Rectal smooth muscle tissue (tissue), 1 donor: ENCODE measurements around the gene DCDC2B.
"Not testable (repeated sequence)": the region's sequence is repeated elsewhere in the genome, so short reads cannot be mapped to it uniquely, and the experiment has no call there.

Experiments used
- H3K27ac ChIP-seq: one replicate; pipeline ENCODE4 v1.7.0; 2013; ENCODE audit warnings: low read depth, low read length, inconsistent platforms
- H3K27me3 ChIP-seq: one replicate; pipeline ENCODE4 v1.7.0; 2013; ENCODE audit warnings: low read length; ENCODE audit not compliant: control insufficient read depth, insufficient read depth
- H3K36me3 ChIP-seq: one replicate; pipeline ENCODE4 v1.7.0; 2013; ENCODE audit warnings: low read length; ENCODE audit not compliant: control insufficient read depth, insufficient read depth
- H3K4me1 ChIP-seq: one replicate; pipeline ENCODE4 v1.7.0; 2013; ENCODE audit warnings: low read length; ENCODE audit not compliant: control insufficient read depth, insufficient read depth
- H3K4me3 ChIP-seq: one replicate; pipeline ENCODE4 v1.7.0; 2013; ENCODE audit warnings: low read length
- H3K9ac ChIP-seq: one replicate; pipeline ENCODE4 v1.7.0; 2013; ENCODE audit warnings: low read length

The DCDC2B gene

DNA sequence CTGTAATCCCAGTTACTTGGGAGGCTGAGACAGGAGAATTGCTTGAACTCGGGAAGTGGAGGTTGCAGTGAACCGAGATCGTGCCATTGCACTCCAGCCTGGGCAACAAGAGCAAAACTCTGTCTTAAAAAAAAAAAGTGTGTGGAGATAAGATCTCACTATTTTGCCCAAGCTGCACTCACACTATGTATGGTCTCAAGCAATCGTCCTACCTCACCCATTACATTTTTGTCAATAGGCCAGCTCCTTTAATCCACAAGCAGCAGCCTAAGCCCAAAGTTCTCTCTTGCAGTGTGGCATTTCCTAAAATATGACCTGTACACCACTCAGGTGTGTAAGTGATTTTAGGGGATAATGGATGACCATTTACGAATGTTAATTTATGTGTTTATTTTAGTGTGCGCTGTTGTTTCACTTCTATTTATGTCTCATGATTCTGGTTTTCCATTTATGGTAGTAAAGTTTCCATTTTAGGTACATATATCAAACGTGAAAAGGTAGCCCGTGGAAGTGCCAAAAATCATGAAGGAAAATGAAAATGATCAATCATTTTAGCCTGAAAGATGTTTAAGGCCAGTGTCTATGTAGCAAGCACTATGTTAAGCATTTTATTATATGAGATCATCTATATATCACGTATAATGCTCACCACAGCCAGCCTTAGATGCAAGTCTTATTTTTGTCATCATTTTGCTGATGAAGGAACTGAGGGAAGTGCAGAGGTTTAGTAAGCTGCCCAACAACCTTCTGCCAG, 47.8 kb downstream of the DCDC2B start:
- Histone ChIP-seq H3K36me3 (no peaks in the 10 kb centered on the region), H3K4me3 (no peak overlapping the region), H3K9ac (no peak overlapping the region), H3K27me3 (no peaks in the 10 kb centered on the region), H3K27ac (no peak overlapping the region), H3K4me1 (peaks cover 3% of the 10 kb centered on the region)

DNA sequence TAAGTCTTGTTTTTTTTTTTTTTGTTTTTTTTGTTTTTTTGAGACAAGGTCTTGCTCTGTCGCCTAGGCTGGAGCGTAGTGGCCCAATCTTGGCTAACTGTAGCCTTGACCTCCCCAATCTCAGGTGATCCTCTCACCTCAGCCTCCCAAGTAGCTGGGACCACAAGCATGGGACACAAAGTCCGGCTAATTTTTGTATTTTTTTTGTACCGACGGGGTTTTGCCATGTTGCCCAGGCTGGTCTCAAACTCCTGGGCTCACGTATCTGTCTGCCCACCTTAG, 48.3 kb downstream of the DCDC2B start:
- H3K4me3 ChIP-seq = no peak overlapping the region
- H3K27ac ChIP-seq = no peak overlapping the region
- H3K27me3 ChIP-seq = no peaks in the 10 kb centered on the region
- peaks cover 3% of the 10 kb centered on the region for H3K4me1 ChIP-seq
- H3K9ac ChIP-seq = no peak overlapping the region
- no peaks in the 10 kb centered on the region for H3K36me3 ChIP-seq

GRCh38 chr1:32263236-32263593, 54.3 kb downstream of the DCDC2B start:
- not testable (repeated sequence) for H3K4me1 ChIP-seq, H3K27ac ChIP-seq, H3K4me3 ChIP-seq, H3K27me3 ChIP-seq, H3K9ac ChIP-seq, H3K36me3 ChIP-seq

DNA sequence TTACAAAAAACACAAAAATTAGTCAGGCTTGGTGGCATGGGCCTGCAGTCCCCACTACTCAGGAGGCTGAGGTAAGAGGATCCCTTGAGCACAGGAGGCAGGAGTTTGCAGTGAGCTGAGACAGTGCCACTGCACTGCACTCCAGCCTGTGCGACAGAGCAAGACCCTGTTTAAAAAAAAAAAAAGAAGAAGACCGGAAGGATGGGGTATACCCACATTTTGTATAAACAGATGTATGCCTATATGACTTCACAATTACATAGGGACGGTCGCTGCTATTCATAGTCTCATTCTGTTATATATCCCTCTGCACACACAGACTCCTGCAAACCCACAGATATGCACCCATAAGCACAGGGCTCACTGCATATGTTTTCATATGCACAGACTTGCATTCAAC, 54.9 kb downstream of the DCDC2B start:
- H3K27ac ChIP-seq = no peak overlapping the region
- H3K36me3 ChIP-seq = no peaks in the 10 kb centered on the region
- H3K4me3 ChIP-seq = no peak overlapping the region
- no peaks in the 10 kb centered on the region for H3K4me1 ChIP-seq
- no peak overlapping the region for H3K9ac ChIP-seq
- no peaks in the 10 kb centered on the region for H3K27me3 ChIP-seq
